HG03571 (cell line): Measurements from ENCODE around the gene HDAC9.

Source experiments
- ATAC-seq: cut with Tn5 transposase; IDR thresholded peaks from one replicate; pipeline ENCODE4 v1.9.1; 2021; ENCODE audit not compliant: unreplicated experiment

HDAC9 gene

DNA sequence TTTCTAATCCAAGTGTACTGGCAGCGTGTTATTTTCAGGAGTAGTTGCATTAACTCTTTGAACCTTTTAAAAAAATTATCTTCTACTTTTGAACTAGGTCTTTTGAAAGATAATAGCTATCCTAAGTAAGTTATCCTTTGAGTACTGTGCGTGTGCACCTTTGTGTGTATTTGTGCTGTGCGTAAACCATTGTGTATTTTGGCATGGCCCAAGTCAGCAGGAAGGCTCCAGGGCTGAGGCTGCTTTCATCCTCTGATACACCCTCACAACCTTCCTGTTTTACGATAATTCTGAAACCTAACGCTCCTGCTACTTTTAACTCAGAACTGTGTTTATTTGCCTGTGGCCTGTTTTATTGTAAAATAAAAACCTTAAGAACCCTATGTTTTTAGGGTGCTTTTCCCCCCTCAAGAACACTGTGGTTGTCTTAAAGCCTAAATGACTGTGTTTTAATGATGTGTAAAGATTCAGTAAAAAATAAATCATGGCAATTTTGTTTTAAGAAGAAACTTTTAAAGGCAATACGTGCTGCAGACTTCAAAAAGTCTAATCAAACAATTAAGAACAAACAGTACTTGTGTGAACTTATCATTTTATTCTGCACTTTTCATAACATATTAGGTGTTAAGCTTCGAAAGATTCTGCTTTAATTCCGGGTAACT, 57.5 kb downstream of the HDAC9 start:
- ATAC-seq: no peak

DNA sequence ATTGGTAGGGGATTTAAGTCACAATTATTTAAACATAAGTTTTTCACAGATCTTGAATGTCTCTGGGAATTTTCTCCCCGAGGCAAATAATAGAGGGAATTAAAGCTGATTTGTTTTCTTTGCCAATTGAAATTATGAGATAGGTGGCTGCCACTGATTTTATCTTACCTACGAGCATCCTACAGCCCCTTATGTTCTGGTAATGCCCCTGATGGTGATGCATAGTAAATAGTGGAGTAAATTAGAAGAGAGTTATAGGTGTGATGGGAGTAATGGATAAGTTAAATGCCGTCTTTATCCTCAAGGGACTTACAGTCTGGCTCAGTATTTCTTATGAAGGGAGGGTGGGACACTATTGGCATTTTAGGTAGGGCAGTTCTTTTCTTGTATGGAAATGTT, 58.1 kb downstream of the HDAC9 start:
- no peak for ATAC-seq

DNA sequence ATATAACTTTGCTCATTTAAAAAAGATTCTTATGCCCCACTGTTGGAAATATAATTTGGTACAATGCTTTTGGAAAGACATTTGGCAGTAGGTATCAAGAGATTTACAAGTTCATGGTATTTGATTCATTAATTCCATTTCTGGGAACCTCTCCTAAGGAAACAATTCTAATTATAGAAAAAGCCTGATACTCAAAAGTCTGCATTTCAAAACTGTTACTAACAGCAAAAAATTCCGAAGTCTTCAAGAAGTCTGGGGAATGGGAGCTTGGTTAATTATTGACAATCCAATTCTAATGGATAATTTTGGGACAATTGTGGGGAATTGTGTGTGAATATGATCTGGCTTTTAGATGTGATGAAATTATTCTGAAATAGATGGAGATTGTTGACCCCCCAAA, 59.6 kb downstream of the HDAC9 start:
- no peak for ATAC-seq

DNA sequence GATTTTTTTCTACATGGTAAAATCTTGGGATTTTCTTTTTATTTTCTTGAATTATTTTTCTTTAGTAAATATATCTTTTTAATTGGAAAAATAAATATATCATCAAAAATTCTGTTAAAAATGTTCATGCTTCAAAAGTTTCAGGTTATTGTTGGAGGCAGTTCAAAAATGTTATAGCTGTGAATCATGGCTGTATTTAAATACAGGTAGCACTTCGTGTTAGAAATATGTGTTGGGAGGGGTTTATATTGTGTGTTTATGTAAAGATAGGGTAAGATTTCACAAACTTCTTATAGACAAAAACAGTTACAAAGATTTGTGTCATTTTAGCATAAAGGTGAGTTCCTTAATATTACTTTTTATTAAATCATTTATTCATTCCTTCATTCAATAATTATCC, 60.4 kb downstream of the HDAC9 start:
- no peak for ATAC-seq

DNA sequence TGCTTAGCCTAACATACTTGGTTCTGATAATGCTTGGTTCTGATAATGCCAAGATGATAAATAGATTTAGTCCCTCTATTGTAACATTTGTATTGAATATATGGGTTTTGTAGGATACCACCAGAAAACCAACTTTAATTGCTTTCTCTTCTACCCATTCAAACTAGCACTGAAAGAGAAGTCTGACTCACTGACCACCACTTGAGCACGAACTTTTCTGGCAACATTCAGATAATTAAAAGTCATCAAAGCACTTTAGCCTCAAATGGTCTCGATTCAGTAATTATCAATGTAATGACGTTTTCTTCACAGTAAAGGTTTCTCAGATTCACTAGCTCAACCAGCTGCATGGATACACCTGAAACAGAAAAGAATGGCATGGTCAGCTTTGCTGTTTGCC, 63.0 kb downstream of the HDAC9 start:
- no peak for ATAC-seq

DNA sequence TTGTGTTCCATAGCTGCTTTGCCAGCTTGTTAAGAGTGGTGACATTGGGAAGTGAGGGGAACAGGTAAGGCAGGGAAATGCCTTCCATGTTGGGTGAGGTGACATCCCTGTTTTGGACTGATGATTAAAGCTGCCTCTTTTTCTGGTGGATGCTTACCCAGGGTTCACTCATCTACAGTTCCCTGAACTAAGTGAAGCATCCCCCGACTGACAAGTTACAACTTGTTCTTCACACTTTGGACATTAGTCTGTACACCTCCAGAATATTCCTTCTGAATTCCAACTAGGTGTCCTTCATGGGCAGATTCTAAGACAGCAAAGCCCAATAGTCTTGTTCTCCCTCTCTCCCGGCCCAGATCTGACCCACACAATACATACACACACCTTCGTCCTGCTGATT, 63.4 kb downstream of the HDAC9 start:
- ATAC-seq: no peak

DNA sequence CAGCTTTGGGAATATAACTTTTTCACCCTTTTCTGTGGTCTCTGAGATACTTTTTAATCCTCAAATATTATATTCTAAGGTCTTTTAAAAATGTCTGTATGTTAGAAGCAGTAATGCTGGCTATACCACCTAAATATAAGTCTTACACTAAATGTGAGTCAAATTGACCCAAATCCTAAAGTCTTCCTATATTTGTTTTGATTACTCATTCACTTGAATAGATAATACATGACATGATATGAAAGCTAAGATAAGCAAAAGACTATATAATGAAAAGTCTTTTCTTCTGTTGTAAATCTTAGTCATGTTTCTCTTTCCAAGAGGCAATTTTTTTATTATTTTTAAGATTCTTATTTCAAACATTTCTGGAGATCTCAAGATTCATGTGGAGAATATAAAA, 64.2 kb downstream of the HDAC9 start:
- ATAC-seq: no peak

DNA sequence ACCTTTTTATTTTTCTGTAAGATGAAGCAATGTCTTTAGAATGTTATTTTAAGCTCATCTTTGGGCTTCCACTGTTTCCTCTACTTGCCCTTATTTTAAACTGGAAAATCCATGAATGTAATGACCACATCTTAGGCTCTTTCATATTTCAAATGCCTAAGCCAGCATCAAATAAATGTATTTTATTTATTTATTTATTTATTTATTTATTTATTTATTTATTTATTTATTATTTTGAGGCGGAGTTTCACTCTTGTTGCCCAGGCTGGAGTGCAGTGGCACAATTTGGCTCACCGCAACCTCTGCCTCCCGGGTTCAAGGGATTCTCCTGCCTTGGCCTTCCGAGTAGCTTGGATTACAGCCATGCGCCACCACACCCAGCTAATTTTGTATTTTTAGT, 69.2 kb downstream of the HDAC9 start:
- ATAC-seq: no peak

DNA sequence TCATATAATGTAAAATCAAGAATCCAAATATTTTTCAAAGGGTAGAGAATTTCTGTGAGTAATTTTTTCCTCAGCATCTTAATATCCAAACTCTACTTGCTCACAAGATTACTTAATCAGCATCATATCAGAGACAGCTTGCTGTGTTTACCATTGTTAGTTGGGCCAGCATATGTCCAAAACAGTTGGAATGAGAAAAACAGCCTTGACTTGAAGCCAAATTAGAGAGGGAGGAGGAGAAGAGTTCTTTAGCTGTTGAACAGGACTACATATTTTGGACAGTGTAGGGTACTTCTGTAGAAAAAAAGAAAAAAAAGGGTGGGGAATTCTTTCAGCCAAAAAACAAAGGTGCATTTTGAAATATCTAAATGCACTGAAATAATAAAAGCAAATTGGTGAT, 69.8 kb downstream of the HDAC9 start:
- no peak for ATAC-seq

DNA sequence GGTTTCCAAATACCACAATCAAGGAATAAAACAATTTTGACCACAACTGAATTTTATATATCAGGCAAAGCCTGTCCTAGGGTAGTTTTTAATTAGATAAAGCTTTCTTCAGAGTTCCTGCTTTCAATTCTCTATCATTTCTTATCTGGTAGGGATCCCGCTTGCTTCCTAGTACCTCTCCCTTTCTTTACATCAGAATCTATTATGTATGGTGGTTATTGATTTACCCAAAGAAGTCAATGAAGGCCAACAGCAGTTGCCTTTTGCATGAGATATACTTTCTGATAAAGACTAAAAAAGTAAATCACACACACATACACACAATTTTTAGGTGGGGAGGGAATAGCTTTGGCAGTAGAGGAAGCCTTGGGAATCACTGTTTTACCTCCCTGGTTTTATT, 70.7 kb downstream of the HDAC9 start:
- ATAC-seq: no peak

DNA sequence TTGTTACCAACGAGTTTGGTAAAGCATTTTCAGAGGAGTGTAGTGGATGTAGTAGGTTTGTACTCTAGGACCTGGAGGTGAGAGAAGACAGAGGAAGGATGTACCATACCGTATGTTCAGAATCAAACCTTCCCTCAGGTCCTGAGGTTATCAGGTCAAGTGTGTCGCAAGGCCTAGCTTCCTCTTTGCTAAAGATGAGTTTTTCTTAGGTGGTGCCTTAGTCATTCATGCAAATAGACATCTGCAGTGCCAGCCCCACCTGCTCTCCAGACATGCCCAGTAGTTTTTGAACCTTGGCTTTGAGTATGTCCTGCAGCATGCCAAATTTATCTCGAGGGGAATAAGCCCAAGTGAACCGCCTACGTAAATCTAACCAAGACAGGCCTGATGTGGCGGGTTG, 71.3 kb downstream of the HDAC9 start:
- ATAC-seq: peak; percentile 87

DNA sequence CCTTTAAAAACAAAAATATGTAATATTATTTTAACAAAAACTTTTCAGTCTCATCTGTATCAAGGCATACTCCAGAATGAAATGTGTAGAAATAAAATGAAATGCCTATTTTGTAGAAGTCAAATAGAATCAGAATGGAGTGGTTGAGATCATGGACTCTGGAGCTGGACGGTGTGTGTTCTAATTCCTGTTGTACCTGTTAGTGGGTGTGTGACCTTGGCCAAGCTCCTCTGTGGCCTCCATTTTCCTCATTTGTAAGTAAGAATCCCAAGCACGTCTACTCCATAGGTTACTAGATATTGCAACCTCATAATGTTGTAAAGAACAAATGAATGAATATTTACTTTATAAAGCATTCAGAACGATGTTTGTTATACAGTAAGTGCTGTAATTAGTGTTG, 74.9 kb downstream of the HDAC9 start:
- ATAC-seq: no peak

DNA sequence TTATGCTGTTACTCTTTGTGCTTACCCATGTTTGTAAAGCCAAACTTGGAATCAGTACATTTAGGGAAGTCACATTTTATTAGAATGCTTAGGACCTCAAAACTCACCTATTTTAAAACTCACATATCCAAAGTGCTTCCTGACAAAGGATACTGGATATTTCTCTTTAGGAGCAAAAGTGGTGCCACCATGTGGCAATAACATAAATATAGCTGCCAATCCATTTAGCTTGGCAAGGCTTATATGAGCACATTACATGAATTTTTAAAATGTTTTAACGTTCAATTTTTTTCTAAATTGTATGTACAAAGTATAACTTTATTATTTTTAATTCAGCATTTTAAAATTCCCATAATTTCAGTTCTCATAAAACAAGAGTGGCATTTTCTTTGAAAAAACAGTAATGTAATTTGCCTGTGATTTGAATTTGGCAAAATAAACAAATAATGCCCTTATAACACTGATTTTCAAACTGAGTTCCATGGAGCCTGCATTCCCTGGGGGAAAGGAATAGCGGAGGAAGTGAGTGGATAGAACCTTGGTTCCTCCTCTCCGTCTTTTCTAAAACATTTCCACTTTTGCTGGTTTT, 75.4 kb downstream of the HDAC9 start:
- ATAC-seq: no peak

DNA sequence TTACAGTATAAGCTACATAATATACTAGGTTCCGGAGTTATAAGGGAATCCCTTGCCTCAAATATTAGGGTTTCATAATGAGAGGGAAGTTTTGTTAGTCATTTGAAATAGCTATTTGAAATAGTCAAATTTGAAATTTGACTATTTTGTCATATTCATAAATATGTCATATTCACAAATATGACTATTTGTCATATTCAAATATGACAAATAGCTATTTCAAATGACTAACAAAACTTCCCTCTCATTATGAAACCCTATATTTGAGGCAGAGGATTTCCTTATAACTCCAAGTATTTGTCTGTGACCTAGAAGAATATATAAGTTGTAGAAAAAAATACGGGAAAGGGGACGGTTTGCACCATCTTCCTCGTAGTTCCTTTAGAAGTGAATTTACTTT, 76.6 kb downstream of the HDAC9 start:
- no peak for ATAC-seq

DNA sequence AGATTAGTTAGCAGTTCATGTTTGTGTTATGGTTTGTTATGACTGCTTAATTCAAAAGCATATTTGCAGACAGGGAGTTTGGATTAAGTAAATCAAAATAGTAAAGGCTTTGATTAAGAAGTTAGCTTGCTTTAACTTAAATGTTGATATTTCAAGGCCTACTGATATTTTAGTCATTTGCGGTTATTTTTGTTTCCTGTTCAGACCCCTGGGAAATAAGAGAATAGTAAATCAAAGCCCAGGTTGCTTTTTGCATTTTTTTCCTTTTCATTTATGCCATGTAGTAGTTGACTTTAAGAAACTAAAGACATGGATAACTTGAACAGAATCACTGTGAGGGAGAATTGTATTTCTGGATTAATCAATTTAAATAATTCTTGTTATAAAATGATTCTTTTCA, 77.3 kb downstream of the HDAC9 start:
- no peak for ATAC-seq

DNA sequence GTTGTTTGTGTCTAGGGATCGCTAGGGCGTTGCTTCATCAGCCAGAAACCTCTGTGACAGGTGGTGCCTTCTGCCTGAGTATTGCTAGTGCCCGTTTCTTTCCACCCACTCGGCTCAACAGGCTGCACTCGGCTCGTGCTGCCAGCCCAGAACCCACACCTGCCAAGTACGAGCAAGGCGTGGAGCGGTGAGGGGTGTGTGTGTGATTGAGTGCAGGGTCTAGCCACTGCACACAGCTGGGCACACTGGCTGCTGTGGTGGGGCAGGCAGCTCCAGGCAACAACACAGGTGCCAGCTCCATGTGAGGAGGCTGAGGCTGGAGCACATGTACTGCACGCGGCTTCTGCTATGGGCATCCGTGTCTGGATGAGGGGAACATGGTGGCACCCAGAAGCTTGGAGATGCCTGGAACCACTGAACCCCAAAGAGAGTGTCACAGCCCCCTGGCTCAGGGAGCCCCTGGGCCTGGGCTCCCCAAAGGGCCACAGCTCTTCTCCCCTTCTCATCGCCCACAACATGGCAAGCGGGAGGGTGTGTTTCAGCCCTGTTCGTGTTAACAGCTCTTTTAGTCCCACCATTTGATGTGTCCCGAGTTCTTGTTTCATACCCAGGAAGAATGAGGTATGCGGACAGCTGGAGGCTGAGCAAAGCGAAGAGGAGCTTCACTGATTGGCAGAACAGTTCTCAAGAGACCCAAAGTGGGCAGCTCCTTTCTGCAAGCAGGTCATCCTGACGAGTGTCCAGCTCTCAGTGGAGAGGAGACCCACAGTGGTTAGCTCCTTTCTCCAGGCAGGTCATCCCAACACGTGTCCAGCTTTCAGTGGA, 78.1 kb downstream of the HDAC9 start:
- no peak for ATAC-seq

DNA sequence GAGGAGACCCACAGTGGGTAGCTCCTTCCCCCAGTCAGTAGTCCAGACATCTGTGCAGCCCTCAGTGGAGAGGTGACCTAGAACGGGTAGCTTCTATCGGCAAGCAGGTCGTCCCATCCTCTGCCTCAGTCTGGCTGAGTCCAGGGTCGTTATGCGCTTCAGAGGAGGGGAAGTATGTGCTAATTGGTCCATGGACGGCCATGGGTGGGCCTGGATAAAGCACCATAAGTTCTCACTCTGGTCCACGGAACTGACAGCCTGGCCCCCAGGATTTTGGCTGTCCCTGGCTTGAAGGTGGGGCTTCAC, 78.6 kb downstream of the HDAC9 start:
- no peak for ATAC-seq

DNA sequence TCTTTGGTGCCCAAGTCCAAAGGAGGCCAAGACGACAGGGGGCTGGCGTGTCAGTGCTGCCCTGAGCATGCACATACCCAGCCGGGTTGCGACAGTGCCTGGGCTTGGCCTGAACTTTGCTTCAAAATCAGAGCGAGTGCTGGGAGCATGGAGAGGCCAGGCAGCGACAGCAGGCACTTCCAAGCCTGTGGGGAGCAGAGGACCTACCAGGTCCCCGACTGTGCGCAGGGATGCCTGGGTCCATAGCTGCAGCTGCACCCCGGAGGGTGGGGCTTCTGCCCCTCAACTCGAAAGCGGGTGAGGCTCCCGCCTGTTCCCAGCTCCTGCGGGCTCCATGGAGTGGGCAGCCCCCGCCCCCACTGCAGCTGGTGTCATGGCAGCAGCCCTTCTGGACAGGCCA, 79.1 kb downstream of the HDAC9 start:
- ATAC-seq: no peak

DNA sequence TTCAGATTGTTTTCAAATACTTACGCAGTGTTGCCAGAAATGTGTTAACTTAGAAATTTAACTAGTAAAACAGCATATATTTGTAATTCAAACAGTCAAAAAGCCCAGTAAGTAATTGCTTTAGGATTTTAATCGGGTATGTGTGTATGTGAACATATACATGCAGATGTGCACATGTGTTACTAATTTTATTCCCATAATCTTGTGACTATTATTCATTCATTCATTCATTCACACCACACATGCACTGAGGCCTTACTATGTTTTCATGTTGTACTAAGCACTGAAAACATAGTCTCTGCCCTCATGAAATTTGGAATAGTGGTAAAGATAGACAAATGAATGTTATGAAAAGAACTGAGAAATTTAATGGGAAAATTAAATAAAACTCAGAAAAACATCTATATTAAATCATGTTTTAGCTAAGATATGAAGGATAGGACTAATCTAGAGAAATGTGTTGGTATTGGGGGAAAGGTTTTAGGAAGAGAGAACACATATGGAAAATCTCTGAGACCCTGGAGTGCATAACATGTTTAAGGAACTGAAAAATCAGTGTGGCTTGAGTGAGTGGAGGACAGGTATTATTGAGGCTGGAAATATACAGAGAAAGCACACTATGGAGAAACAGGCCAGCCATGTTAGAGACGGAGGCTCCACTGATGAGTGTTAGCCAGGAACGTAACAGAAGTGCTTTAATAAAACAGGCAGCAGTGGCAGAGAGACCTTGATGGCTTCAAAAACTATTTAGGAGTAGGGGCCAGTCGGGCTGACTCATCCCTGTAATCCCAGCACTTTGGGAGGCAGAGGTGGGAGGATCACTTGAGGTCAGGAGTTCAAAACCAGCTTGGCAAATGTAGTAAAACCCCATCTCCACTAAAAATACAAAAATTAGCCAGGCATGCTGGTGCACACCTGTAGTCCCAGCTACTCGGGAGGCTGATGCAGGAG, 80.3 kb downstream of the HDAC9 start:
- no peak for ATAC-seq

DNA sequence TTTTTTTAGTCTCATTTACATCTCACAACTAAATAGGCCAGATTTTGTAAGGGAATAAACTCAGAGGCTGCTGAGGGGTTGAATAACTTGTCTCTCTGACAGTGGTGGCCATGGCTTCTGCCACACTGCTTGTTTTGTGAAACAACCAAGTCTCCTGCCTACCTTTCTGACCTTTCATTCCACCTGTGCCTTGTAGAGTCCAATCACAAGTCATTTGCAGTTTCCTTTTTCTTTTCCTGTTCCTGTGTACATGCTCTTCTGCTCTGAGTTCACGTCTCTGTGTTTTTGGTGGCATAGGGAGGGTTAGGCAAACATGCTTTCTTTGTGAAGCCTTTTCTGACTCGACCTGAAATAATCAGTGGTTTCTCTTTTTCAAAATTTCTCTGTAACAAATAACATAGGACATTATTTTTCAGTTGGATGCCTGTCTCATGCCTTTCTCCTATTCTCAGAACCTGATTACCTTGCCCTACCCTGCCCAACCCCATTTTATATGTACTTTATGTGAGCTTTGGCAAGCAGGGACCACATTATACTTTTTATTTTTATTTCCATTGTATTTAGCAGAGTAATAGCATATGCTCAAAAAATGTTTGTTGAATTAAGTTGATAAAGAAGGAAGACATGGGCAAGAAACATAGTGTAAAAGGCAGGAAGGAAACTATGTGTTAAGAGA, 81.7 kb downstream of the HDAC9 start:
- ATAC-seq: no peak

DNA sequence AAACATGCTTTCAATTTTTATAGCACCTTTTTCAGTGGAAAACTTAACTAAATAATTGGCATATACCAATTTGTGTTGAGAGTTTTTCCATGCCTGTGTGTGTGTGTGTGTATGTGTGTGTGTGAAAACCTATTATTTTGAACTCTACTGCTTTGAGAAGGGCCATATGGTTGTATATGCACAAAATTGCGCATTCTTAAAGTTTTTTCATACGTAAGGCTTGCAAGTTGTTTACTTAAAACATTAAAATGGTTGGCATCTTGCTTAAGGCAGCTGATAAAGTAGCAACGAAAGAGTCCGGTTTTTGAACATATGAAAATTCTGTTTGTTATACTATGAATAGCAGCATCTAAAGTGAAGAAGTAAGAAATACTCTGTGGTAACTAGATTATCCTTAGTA, 84.1 kb downstream of the HDAC9 start:
- ATAC-seq: no peak
